ENCODE measurements around the gene PTPN11.
"Not testable (repeated sequence)": the region's sequence is repeated elsewhere in the genome, so short reads cannot be mapped to it uniquely, and the experiment has no call there.

PTPN11 gene

GRCh38 chr12:112409064-112409905 is 9.5 kb upstream of the PTPN11 start, which contains the start of gene RPL6:
RPL6 (minus strand) TSS chr12:112409605; CDS start chr12:112408656, 949 bp downstream.
- FAIRE-seq = no peak
- DNase-seq (ENCODE audit: low spot score) = peak; percentile 89

GRCh38 chr12:112409906-112410244 is 8.9 kb upstream of the PTPN11 start:
- FAIRE-seq = no peak
- no peak for DNase-seq (ENCODE audit: low spot score)

GRCh38 chr12:112413855-112414625 is 4.7 kb upstream of the PTPN11 start:
- DNase-seq (ENCODE audit: low spot score) (no peak), FAIRE-seq (no peak)

- not testable (repeated sequence) for DNase-seq (ENCODE audit: low spot score); FAIRE-seq
Observed at GRCh38 chr12:112415457-112415856, 3.3 kb upstream of the PTPN11 start.

GRCh38 chr12:112418273-112418607 is 507 bp upstream of the PTPN11 start:
- FAIRE-seq (no peak), DNase-seq (ENCODE audit: low spot score) (no peak)

- no peak for FAIRE-seq
Observed at GRCh38 chr12:112419297-112420133, 768 bp downstream of the PTPN11 start.

GRCh38 chr12:112420740-112421139 is 2.0 kb downstream of the PTPN11 start:
- DNase-seq (ENCODE audit: low spot score) (no peak), FAIRE-seq (no peak)

More at GRCh38 chr12:112419297-112420133, 768 bp downstream of the PTPN11 start:
- peak; percentile 80 for DNase-seq (ENCODE audit: low spot score)

- DNase-seq (ENCODE audit: low spot score) = no peak
- no peak for FAIRE-seq
Observed at GRCh38 chr12:112421363-112421762, 2.6 kb downstream of the PTPN11 start.

- DNase-seq (ENCODE audit: low spot score) (no peak), FAIRE-seq (no peak)
Observed at GRCh38 chr12:112422531-112422930, 3.8 kb downstream of the PTPN11 start.

GRCh38 chr12:112424126-112424525 is 5.4 kb downstream of the PTPN11 start:
- DNase-seq (ENCODE audit: low spot score) (no peak), FAIRE-seq (no peak)

GRCh38 chr12:112425582-112426382 is 7.0 kb downstream of the PTPN11 start:
- no peak for FAIRE-seq
- DNase-seq (ENCODE audit: low spot score) = no peak

- FAIRE-seq (no peak), DNase-seq (ENCODE audit: low spot score) (no peak)
Observed at GRCh38 chr12:112427760-112428159, 9.0 kb downstream of the PTPN11 start.

- FAIRE-seq = no peak
- DNase-seq (ENCODE audit: low spot score) = no peak
Observed at GRCh38 chr12:112430929-112431328, 12.2 kb downstream of the PTPN11 start.

GRCh38 chr12:112431965-112432364 is 13.2 kb downstream of the PTPN11 start:
- FAIRE-seq (no peak), DNase-seq (ENCODE audit: low spot score) (no peak)

- FAIRE-seq = no peak
- no peak for DNase-seq (ENCODE audit: low spot score)
Observed at GRCh38 chr12:112433551-112433950, 14.8 kb downstream of the PTPN11 start.

GRCh38 chr12:112438645-112439044 is 19.9 kb downstream of the PTPN11 start:
- not testable (repeated sequence) for DNase-seq (ENCODE audit: low spot score); FAIRE-seq

GRCh38 chr12:112439769-112440168 is 21.0 kb downstream of the PTPN11 start:
- DNase-seq (ENCODE audit: low spot score) (no peak), FAIRE-seq (no peak)

GRCh38 chr12:112440653-112441052 is 21.9 kb downstream of the PTPN11 start:
- not testable (repeated sequence) for DNase-seq (ENCODE audit: low spot score)

GRCh38 chr12:112443916-112444315 is 25.2 kb downstream of the PTPN11 start:
- FAIRE-seq = no peak
- DNase-seq (ENCODE audit: low spot score) = no peak

More at GRCh38 chr12:112440653-112441052, 21.9 kb downstream of the PTPN11 start:
- FAIRE-seq = not testable (repeated sequence)

GRCh38 chr12:112446008-112446725 is 27.4 kb downstream of the PTPN11 start:
- DNase-seq (ENCODE audit: low spot score) = no peak
- FAIRE-seq = no peak

Data from urothelium cell line (cell line).